Body of pancreas (tissue), 4 donors: ENCODE data around the gene OSBPL10. TPM values are rescaled to one million over a fixed set of nuclear protein-coding genes. Genes with fewer than 3 reads are reported as not detected.

ENCODE experiments used
- ATAC-seq: fragments of 150-250 bp; one replicate; pipeline ENCODE4 v1.9.1; 2016
- DNase-seq, 4 donors: peaks; one replicate each; pipeline ENCODE4 v3.0.0-alpha.2; 2019
- H3K27ac ChIP-seq, 4 donors: fragments of 200-600 bp; sonication (generic); 1 replicate in 3 of 4; 2 replicates in 1 of 4; pipeline versions ENCODE4 v1.5.1 to v1.6.1; 2016 to 2019; ENCODE audit warnings: mild to moderate bottlenecking in 1 of 4, mixed read lengths in 1 of 4, moderate library complexity in 1 of 4
- H3K27me3 ChIP-seq, 2 donors: fragments of 200-600 bp; sonication (generic); one replicate each; pipeline ENCODE4 v1.6.0; 2016; ENCODE audit warnings: mild to moderate bottlenecking in 1 of 2
- H3K36me3 ChIP-seq, 2 donors: fragments of 200-600 bp; sonication (generic); replicated peaks in 1 of 2; 2 replicates each; pipeline ENCODE4 v1.5.1; 2016; ENCODE audit warnings: low read depth in 2 of 2; ENCODE audit not compliant: insufficient read depth in 1 of 2
- H3K4me1 ChIP-seq: fragments of 200-600 bp; sonication (generic); one replicate; pipeline ENCODE4 v1.6.0; 2016
- H3K4me3 ChIP-seq, 2 donors: fragments of 200-600 bp; sonication (generic); 1 replicate in 1 of 2; 2 replicates in 1 of 2; pipeline ENCODE4 v1.5.1; 2016 to 2019
- H3K9me3 ChIP-seq, 3 donors: fragments of 200-600 bp; sonication (generic); 1 replicate in 2 of 3; 2 replicates in 1 of 3; pipeline ENCODE4 v1.5.1; 2016
- POLR2A ChIP-seq, 3 donors: fragments of 450-650 bp; IDR thresholded peaks; one replicate each; pipeline ENCODE4 v1.6.1; 2016; ENCODE audit warnings: antibody characterized with exemption in 3 of 3, mild to moderate bottlenecking in 2 of 3
- WGBS, 2 donors: methylation state at CpG; one replicate each; pipeline ENCODE4 v1.1.5; 2017; 5-methylcytosine and 5-hydroxymethylcytosine counted together
- intact Hi-C: fragments of 100-400 bp; cut with DNase I; formaldehyde crosslinking; loops from one replicate; pipeline ENCODE4 v1.15.1; 2023
- total RNA-seq, 2 donors: library from RNA; depleted of rRNA; stranded (reverse); fragments of >200 nt; gene quantifications; one replicate each; pipeline ENCODE4 v1.1.0, GENCODE V29; 2016
- TF ChIP-seq, protein P1 (sequence below), 7 experiments: fragments of 450-650 bp in 4 of 7; fragments of 200-600 bp in 3 of 7; sonication (generic) in 3 of 7; IDR thresholded peaks; one replicate each; pipeline ENCODE4 v1.5.1; 2016 to 2019; ENCODE audit warnings: antibody characterized with exemption in 7 of 7

Gene OSBPL10
- total RNA-seq, 2 donors from 2014 or later = 3.4 to 27.0 TPM

DNA sequence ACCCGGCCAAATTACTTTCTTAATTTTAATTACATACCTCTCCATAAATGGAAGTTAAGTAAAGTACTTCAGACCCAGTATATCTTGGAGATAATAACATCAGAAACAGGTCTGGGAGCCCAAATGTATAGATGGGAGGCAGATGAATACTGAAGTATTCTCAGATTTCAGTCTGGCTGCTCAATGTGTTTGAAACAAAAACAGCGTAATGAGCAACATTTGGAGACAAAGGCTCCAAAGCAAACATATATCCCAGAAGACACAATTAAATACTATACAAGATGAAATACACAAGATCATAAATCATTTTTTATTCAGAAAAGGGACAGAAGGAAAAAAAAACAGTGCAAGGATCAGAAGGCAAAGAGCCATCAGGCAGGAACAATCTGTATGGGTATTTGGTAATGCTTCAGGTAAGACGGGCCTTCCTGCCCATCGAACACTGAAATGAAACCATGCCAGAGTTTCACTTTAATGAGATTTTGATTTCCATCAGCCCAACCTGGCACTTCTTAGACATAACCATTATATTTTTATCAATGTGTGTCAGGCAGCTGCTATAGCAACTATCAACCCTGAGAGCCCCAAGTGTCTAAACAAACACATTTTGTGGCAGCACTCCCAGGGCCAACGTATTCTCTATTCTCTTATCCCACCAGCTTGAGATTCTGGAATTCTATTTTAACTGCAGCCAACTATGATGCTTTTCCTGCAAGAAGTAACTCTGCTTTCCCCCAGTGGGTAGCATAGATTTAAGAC lies 237.6 kb downstream of the OSBPL10 start:
- no peak overlapping the region for H3K27ac ChIP-seq

DNA sequence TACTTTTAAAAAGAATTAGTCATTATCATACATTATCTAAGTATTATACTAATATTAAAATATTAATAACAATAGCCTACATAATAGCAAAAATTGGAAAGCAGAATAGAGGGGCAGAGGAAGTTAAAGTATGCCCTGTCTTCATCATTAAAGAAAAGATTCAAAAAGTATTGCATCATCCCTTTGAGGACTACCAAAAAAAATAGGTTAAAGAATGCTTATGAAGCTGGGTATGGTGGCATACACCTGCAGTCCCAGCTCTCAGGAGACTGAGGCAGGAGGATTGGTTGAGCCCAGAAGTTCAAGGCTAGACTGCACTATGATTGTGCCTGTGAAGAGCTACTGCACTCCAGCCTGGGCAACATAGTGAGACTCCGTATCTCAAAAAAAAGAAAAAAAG lies 240.7 kb downstream of the OSBPL10 start:
- DNase-seq (no peak), ATAC-seq (no peak)
- Histone ChIP-seq H3K27me3 (no peaks in the 10 kb centered on the region), H3K27ac (no peak overlapping the region), H3K4me1 (no peaks in the 10 kb centered on the region), H3K9me3 (no peaks in the 10 kb centered on the region), H3K36me3 (no peaks in the 10 kb centered on the region), H3K4me3 (no peak overlapping the region)
- TF ChIP-seq, protein P1, sequence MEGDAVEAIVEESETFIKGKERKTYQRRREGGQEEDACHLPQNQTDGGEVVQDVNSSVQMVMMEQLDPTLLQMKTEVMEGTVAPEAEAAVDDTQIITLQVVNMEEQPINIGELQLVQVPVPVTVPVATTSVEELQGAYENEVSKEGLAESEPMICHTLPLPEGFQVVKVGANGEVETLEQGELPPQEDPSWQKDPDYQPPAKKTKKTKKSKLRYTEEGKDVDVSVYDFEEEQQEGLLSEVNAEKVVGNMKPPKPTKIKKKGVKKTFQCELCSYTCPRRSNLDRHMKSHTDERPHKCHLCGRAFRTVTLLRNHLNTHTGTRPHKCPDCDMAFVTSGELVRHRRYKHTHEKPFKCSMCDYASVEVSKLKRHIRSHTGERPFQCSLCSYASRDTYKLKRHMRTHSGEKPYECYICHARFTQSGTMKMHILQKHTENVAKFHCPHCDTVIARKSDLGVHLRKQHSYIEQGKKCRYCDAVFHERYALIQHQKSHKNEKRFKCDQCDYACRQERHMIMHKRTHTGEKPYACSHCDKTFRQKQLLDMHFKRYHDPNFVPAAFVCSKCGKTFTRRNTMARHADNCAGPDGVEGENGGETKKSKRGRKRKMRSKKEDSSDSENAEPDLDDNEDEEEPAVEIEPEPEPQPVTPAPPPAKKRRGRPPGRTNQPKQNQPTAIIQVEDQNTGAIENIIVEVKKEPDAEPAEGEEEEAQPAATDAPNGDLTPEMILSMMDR (IDR thresholded peaks at IDR 0.05) = no peak
- TF ChIP-seq POLR2A (IDR thresholded peaks at IDR 0.05) = no peak
- intact Hi-C loops = no loop called here
- 90 to 94% methylated on average over 1 of the region's 1 CpG for WGBS, 2 donors

More for the DNA sequence above, 237.6 kb downstream of the OSBPL10 start:
- H3K9me3 ChIP-seq = no peaks in the 10 kb centered on the region
- DNase-seq (no peak), ATAC-seq (no peak)
- H3K27me3 ChIP-seq = no peaks in the 10 kb centered on the region
- H3K4me3 ChIP-seq = no peak overlapping the region
- 62 to 64% methylated on average over 5 of the region's 5 CpGs for WGBS, 2 donors
- TF ChIP-seq, protein P1 (IDR thresholded peaks at IDR 0.05) = no peak
- TF ChIP-seq POLR2A (IDR thresholded peaks at IDR 0.05) = no peak
- no peaks in the 10 kb centered on the region for H3K36me3 ChIP-seq
- intact Hi-C loops = no loop called here
- H3K4me1 ChIP-seq = no peaks in the 10 kb centered on the region

DNA sequence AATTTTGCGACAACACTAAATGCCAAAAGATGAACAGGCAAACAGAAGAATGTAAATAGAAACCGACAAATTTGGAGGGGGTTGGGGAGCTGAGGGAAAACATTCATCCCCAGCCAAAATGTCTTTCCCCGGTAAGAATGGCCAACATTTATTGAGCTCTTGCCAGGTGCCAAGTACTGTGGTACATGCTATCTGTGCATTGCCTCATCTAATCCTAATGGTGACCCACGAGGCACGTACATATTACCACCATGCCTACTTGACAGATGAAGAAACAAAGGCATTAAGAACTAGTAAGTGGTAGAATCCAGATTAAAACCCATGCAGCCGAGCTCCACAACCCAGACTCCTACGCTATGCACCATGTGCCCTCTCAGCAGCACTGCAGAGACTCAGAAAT lies 242.7 kb downstream of the OSBPL10 start:
- TF ChIP-seq, protein P1 (IDR thresholded peaks at IDR 0.05) = no peak
- TF ChIP-seq POLR2A (IDR thresholded peaks at IDR 0.05) = no peak

DNA sequence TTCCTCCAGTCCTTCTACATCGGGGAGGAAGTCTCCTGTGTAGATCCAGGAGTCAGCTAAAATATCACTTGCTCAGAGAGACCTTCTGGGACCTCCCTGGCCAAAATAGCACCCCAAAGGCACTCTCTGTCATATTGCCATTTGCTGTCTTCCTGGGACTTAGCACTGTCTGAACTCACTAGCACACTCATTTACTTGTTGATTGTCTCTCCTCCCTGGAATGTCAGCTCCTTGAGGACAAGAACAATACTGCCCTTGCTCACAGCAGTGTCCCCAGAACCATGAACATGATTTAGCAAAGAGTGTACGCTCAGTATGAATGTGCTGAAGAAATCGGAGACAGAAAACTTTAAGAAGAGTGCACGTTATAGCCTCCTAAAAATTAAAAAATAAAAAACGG lies 245.4 kb downstream of the OSBPL10 start:
- 75 to 78% methylated on average over 5 of the region's 5 CpGs for WGBS, 2 donors
- Histone ChIP-seq H3K27me3 (no peaks in the 10 kb centered on the region), H3K36me3 (no peaks in the 10 kb centered on the region), H3K4me1 (peaks cover 10% of the 10 kb centered on the region), H3K27ac (no peak overlapping the region), H3K9me3 (no peaks in the 10 kb centered on the region), H3K4me3 (no peak overlapping the region)
- TF ChIP-seq, protein P1 (IDR thresholded peaks at IDR 0.05) = no peak
- no peak for TF ChIP-seq POLR2A (IDR thresholded peaks at IDR 0.05)
- DNase-seq (no peak), ATAC-seq (no peak)
- intact Hi-C loops = no loop called here

More for the DNA sequence above, 242.7 kb downstream of the OSBPL10 start:
- Histone ChIP-seq H3K4me3 (no peak overlapping the region), H3K9me3 (no peaks in the 10 kb centered on the region), H3K27ac (no peak overlapping the region), H3K4me1 (no peaks in the 10 kb centered on the region), H3K27me3 (no peaks in the 10 kb centered on the region), H3K36me3 (no peaks in the 10 kb centered on the region)
- 59 to 64% methylated on average over 7 of the region's 7 CpGs for WGBS, 2 donors
- intact Hi-C loops = no loop called here
- ATAC-seq (no peak), DNase-seq (no peak)

DNA sequence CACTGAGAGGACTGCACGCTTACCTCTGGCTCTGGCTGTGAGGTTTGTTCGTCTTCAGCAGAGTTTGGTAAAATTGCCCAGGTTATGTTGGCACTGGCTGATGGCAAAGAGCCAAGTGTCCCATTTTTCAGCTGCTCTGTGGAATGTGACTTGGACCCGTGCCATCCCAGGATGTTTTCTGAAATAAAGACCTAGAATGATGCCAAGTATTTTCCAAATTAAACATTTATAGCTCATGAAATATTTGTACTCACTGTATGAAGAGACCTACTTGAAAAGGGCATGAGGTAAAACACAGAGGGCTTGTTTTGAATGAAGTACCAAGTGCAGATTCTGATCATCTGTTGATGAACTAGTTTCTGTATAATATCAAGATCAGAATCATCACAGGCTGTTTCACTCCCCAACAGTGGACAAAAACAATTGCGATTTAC lies 247.8 kb downstream of the OSBPL10 start:
- Histone ChIP-seq H3K36me3 (no peaks in the 10 kb centered on the region), H3K27ac (no peak overlapping the region), H3K4me1 (peaks cover 10% of the 10 kb centered on the region), H3K4me3 (no peak overlapping the region), H3K9me3 (no peaks in the 10 kb centered on the region), H3K27me3 (no peaks in the 10 kb centered on the region)
- TF ChIP-seq, protein P1 (IDR thresholded peaks at IDR 0.05) = no peak
- TF ChIP-seq POLR2A (IDR thresholded peaks at IDR 0.05) = no peak
- DNase-seq = peak; percentile 69 to 86 (median 76)
- intact Hi-C loops = no loop called here
- WGBS, 2 donors = 36 to 41% methylated on average over 4 of the region's 4 CpGs
- peak; percentile 76 for ATAC-seq
